OCI-LY1 (cell line): Measurements from ENCODE around the gene ACSF2.

Source experiments
- CTCF ChIP-seq: fragments of 200-600 bp; sonication (generic), shearing (Covaris generic); IDR thresholded peaks from 2 replicates; pipeline ENCODE4 v1.5.1; 2017; ENCODE audit warnings: mild to moderate bottlenecking, antibody characterized with exemption, low read length, moderate library complexity, mixed read lengths
- EZH2 ChIP-seq: fragments of 200-600 bp; sonication (generic), shearing (Covaris generic); IDR thresholded peaks from 2 replicates; pipeline ENCODE4 v1.8.0; 2017; ENCODE audit warnings: borderline replicate concordance, mixed run types, mild to moderate bottlenecking, antibody characterized with exemption, low read length, moderate library complexity, mixed read lengths

DNA sequence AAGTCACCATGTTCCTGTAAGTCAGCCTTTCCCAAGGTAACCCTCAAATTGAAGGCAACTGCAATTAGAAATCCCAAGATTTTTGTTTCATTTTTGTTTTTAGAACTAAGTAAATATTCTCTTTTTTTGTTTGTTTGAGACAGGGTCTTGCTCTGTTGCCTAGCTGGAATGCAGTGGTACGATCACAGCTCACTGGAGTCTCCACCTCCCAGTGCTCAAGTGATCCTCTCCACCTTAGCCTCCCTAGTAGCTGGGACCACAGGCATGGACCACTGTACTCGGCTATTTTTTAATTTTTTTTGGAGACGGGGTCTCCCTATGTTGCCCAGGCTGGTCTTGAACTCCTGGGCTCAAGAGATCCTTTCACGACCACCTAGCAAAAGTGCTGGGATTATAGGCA lies 18.1 kb upstream of the ACSF2 start:
- TF ChIP-seq EZH2 (no peak), CTCF (no peak)
